DND-41 (cell line): ENCODE data around the gene STAB2.

Experiments used
- ATAC-seq: fragments of 200-7000 bp; cut with Tn5 transposase; 3 replicates; pipeline ENCODE4 v1.9.1; 2021; ENCODE audit warnings: low read depth; ENCODE audit not compliant: insufficient read depth
- DNase-seq: peaks from one replicate; pipeline ENCODE4 v3.0.0-alpha.2; 2020
- H2AFZ ChIP-seq: 2 replicates; pipeline ENCODE4 v1.6.0; 2012; ENCODE audit warnings: low read depth, low read length
- H3K27ac ChIP-seq: 2 replicates; pipeline ENCODE4 v1.5.1; 2012; ENCODE audit warnings: low read length, inconsistent platforms
- H3K27me3 ChIP-seq: fragments of 200-600 bp; sonication (generic); 2 replicates; pipeline ENCODE4 v1.6.0; 2012; ENCODE audit warnings: low read length, mild to moderate bottlenecking, inconsistent platforms; ENCODE audit not compliant: insufficient read depth, poor library complexity
- H3K36me3 ChIP-seq: 2 replicates; pipeline ENCODE4 v1.5.1; 2012; ENCODE audit warnings: low read length, inconsistent platforms; ENCODE audit not compliant: insufficient read depth
- H3K4me1 ChIP-seq: 2 replicates; pipeline ENCODE4 v1.5.1; 2012; ENCODE audit warnings: mild to moderate bottlenecking, low read length; ENCODE audit not compliant: insufficient read depth
- H3K4me2 ChIP-seq: 2 replicates; pipeline ENCODE4 v1.6.0; 2012; ENCODE audit warnings: mild to moderate bottlenecking, moderate library complexity, low read length, inconsistent platforms; ENCODE audit not compliant: insufficient read depth
- H3K4me3 ChIP-seq, 2 experiments: fragments of 200-600 bp in 1 of 2; shearing (Covaris generic) in 1 of 2; 2 replicates each; pipeline ENCODE4 v1.5.1; 2012 to 2016; ENCODE audit warnings: inconsistent platforms in 2 of 2, low read length in 2 of 2, mild to moderate bottlenecking in 2 of 2, low read depth in 1 of 2, moderate library complexity in 1 of 2
- H3K79me2 ChIP-seq: 2 replicates; pipeline ENCODE4 v1.6.0; 2012; ENCODE audit warnings: low read length, inconsistent platforms; ENCODE audit not compliant: insufficient read depth
- H3K9ac ChIP-seq: 2 replicates; pipeline ENCODE4 v1.6.0; 2012; ENCODE audit warnings: low read depth, mild to moderate bottlenecking, inconsistent platforms, low read length, moderate library complexity
- H3K9me3 ChIP-seq: 2 replicates; pipeline ENCODE4 v1.5.1; 2012; ENCODE audit warnings: low read length, moderate library complexity, mild to moderate bottlenecking, inconsistent platforms; ENCODE audit not compliant: insufficient read depth, severe bottlenecking
- H4K20me1 ChIP-seq: 2 replicates; pipeline ENCODE4 v1.6.0; 2012; ENCODE audit warnings: low read length; ENCODE audit not compliant: insufficient read depth
- EZH2 ChIP-seq: IDR thresholded peaks from 3 replicates; pipeline ENCODE4 v1.6.1; 2012; ENCODE audit warnings: borderline replicate concordance, low read depth, mild to moderate bottlenecking, moderate library complexity, low read length, inconsistent platforms; ENCODE audit not compliant: severe bottlenecking
- TF ChIP-seq, protein P1 (sequence below): IDR thresholded peaks from 2 replicates; pipeline ENCODE4 v1.5.1; 2012; ENCODE audit warnings: borderline replicate concordance, low read length, moderate library complexity, mild to moderate bottlenecking; ENCODE audit not compliant: poor library complexity, severe bottlenecking; ENCODE audit errors: extremely low read depth

Gene STAB2

GRCh38 chr12:103729499-103729898, 142.4 kb downstream of the STAB2 start:
- Histone ChIP-seq H3K36me3 (no peaks in the 10 kb centered on the region), H3K79me2 (no peaks in the 10 kb centered on the region), H4K20me1 (no peaks in the 10 kb centered on the region), H3K27ac (no peak overlapping the region), H3K4me3 (no peak overlapping the region), H2AFZ (no peak overlapping the region), H3K9me3 (peaks cover 8% of the 10 kb centered on the region), H3K9ac (no peak overlapping the region), H3K4me2 (no peak overlapping the region), H3K4me1 (no peaks in the 10 kb centered on the region), H3K27me3 (no peaks in the 10 kb centered on the region)
- DNase-seq (no peak), ATAC-seq (no peak)
- TF ChIP-seq EZH2, result no peak
- TF ChIP-seq, protein P1, sequence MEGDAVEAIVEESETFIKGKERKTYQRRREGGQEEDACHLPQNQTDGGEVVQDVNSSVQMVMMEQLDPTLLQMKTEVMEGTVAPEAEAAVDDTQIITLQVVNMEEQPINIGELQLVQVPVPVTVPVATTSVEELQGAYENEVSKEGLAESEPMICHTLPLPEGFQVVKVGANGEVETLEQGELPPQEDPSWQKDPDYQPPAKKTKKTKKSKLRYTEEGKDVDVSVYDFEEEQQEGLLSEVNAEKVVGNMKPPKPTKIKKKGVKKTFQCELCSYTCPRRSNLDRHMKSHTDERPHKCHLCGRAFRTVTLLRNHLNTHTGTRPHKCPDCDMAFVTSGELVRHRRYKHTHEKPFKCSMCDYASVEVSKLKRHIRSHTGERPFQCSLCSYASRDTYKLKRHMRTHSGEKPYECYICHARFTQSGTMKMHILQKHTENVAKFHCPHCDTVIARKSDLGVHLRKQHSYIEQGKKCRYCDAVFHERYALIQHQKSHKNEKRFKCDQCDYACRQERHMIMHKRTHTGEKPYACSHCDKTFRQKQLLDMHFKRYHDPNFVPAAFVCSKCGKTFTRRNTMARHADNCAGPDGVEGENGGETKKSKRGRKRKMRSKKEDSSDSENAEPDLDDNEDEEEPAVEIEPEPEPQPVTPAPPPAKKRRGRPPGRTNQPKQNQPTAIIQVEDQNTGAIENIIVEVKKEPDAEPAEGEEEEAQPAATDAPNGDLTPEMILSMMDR, result no peak

DNA sequence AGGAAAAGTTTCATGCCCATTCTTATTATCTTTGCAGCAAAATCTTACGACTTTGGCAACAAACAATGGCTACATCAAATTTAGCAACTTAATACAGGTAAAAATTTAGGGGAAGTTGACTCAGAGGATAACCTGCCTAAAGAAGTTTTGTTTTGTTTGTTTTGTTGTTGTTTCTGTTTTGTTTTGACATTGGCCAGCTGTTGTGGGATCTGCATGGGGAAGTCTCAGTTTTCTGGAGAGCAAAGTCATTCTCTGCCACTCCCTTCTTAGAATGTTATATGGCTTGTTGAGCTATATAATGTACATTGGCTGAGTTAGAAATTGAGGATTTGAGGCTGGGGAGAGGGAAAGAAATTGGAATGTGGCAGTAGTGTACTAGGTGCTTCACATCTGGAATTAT, 144.5 kb downstream of the STAB2 start:
- no peaks in the 10 kb centered on the region for H3K79me2 ChIP-seq

DNA sequence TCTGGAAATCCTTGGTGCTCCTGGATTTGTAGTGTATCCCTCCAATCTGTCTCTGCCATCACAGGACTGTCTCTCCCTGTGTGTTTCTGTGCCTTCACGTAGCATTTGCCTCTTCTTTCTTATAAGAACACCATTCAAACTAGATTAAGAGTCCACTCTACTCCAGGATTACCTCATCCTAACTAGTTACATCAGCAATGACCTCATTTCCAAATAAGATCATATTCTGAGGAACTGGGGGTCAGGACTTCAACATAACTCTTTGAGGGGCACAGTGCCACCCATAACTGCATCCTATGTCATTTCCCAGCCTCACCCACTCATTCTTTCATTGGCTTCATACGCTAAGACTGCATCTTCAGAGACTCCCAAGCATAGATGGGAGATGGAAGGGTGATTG, 147.8 kb downstream of the STAB2 start:
- ATAC-seq, result no peak
- H3K27ac ChIP-seq, result no peak overlapping the region
- no peaks in the 10 kb centered on the region for H3K79me2 ChIP-seq
- H4K20me1 ChIP-seq, result no peaks in the 10 kb centered on the region
- no peak for DNase-seq
- H3K4me3 ChIP-seq, result no peak overlapping the region
- H3K36me3 ChIP-seq, result no peaks in the 10 kb centered on the region
- no peaks in the 10 kb centered on the region for H3K27me3 ChIP-seq
- H3K9ac ChIP-seq, result no peak overlapping the region
- no peak overlapping the region for H2AFZ ChIP-seq
- TF ChIP-seq EZH2, result no peak
- TF ChIP-seq, protein P1, result no peak
- H3K4me2 ChIP-seq, result no peak overlapping the region
- H3K9me3 ChIP-seq, result peaks cover 8% of the 10 kb centered on the region
- no peaks in the 10 kb centered on the region for H3K4me1 ChIP-seq

More for the DNA sequence above, 144.5 kb downstream of the STAB2 start:
- Histone ChIP-seq H3K4me3 (no peak overlapping the region), H3K9ac (no peak overlapping the region), H3K36me3 (no peaks in the 10 kb centered on the region), H3K9me3 (peaks cover 8% of the 10 kb centered on the region), H3K4me2 (no peak overlapping the region), H2AFZ (no peak overlapping the region), H3K27ac (no peak overlapping the region), H4K20me1 (no peaks in the 10 kb centered on the region), H3K4me1 (no peaks in the 10 kb centered on the region), H3K27me3 (no peaks in the 10 kb centered on the region)
- DNase-seq (no peak), ATAC-seq (no peak)
- TF ChIP-seq EZH2, result no peak
- TF ChIP-seq, protein P1, result no peak

- Histone ChIP-seq H2AFZ (no peak overlapping the region), H3K4me2 (no peak overlapping the region), H3K9ac (no peak overlapping the region), H3K27ac (no peak overlapping the region), H3K79me2 (no peaks in the 10 kb centered on the region), H3K4me3 (no peak overlapping the region), H3K4me1 (no peaks in the 10 kb centered on the region), H3K27me3 (no peaks in the 10 kb centered on the region), H3K36me3 (no peaks in the 10 kb centered on the region), H3K9me3 (peaks cover 8% of the 10 kb centered on the region), H4K20me1 (no peaks in the 10 kb centered on the region)
- TF ChIP-seq, protein P1, result no peak
- no peak for TF ChIP-seq EZH2
- ATAC-seq (no peak), DNase-seq (no peak)
Observed at GRCh38 chr12:103735291-103735690, 148.2 kb downstream of the STAB2 start.
